HAP-1 (cell line): ENCODE data around the gene PTPRN2.

Source experiments
- DNase-seq, 2 experiments: peaks; one replicate each; pipeline ENCODE4 v3.0.0-alpha.2; 2016 to 2020; ENCODE audit warnings: low spot score in 2 of 2
- H3K27me3 ChIP-seq: fragments of 250-450 bp; sonication (Bioruptor Pico); 2 replicates; pipeline ENCODE4 v1.5.1; 2020; ENCODE audit warnings: low read depth, mild to moderate bottlenecking, moderate library complexity
- H3K36me3 ChIP-seq: fragments of 250-450 bp; sonication (Bioruptor Pico); replicated peaks from 2 replicates; pipeline ENCODE4 v1.5.1; 2020; ENCODE audit warnings: mild to moderate bottlenecking
- H3K4me1 ChIP-seq: fragments of 250-450 bp; sonication (Bioruptor Pico); 2 replicates; pipeline ENCODE4 v1.5.1; 2020; ENCODE audit warnings: mild to moderate bottlenecking
- H3K4me3 ChIP-seq: fragments of 250-450 bp; sonication (Bioruptor Pico); 2 replicates; pipeline ENCODE4 v1.5.1; 2020; ENCODE audit warnings: mild to moderate bottlenecking, moderate library complexity
- H3K9me3 ChIP-seq: fragments of 250-450 bp; sonication (Bioruptor Pico); 2 replicates; pipeline ENCODE4 v1.5.1; 2020; ENCODE audit warnings: mild to moderate bottlenecking, moderate library complexity
- in situ Hi-C: fragments of 300-500 bp; cut with MboI; formaldehyde crosslinking; loops from 3 replicates; pipeline ENCODE4 v1.14.3; 2020; ENCODE audit warnings: low sequenced_read_pairs, inconsistent platforms, mixed read lengths

Gene PTPRN2

DNA sequence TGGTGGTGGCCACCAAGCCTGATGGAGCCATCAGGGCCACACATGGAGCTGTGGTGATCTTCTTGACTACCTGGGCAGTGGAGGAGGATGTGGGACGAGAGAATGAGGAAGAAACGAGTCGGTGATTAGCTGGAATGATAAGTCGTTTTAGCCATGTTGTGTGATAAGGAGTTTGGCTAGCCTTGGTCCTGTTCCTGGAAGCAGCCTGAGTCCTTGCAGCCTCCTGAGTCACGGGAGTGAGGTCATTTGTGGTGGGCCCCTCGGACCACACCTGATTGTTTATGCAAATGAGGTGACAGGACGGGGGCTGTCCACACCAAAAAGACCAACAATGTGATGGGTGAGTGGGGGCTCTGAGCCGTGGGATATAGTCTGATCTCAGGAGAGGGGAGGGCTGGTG is 554.4 kb downstream of the PTPRN2 start:
- in situ Hi-C loops, result no loop called here
- no peaks in the 10 kb centered on the region for H3K9me3 ChIP-seq
- no peak for DNase-seq
- H3K36me3 ChIP-seq, result no peaks in the 10 kb centered on the region
- no peaks in the 10 kb centered on the region for H3K4me1 ChIP-seq
- H3K27me3 ChIP-seq, result no peaks in the 10 kb centered on the region
- no peak overlapping the region for H3K4me3 ChIP-seq

GRCh38 chr7:158032561-158033115 is 555.0 kb downstream of the PTPRN2 start:
- DNase-seq, result no peak
- no peaks in the 10 kb centered on the region for H3K27me3 ChIP-seq
- in situ Hi-C loops, result no loop called here
- no peaks in the 10 kb centered on the region for H3K36me3 ChIP-seq
- no peak overlapping the region for H3K4me3 ChIP-seq
- H3K9me3 ChIP-seq, result no peaks in the 10 kb centered on the region
- no peaks in the 10 kb centered on the region for H3K4me1 ChIP-seq

DNA sequence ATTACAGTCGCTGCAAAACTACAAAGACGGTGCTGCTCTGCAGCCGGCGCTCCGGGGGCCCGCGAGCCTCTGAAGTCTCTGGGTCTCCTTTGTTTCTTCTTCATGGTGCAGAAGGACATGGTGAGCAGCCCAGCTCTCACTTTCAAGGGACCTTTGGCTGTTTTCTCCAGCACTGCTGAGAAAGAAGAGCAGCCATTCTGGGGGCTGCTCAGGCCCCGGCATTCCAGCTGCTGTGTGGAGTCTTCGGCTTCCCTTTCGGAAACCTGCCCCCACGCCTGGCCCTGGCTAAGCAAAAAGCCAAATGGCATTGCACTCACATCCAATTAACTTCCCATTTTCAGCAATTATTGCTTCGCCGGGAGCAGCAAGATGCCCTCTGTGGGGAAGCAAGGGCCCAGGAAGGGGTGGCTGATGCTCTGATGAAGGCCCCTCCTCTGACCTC is 555.7 kb downstream of the PTPRN2 start:
- H3K27me3 ChIP-seq, result no peaks in the 10 kb centered on the region
- no peaks in the 10 kb centered on the region for H3K9me3 ChIP-seq
- H3K4me3 ChIP-seq, result no peak overlapping the region
- in situ Hi-C loops, result no loop called here
- H3K4me1 ChIP-seq, result no peaks in the 10 kb centered on the region
- no peak for DNase-seq
- no peaks in the 10 kb centered on the region for H3K36me3 ChIP-seq

GRCh38 chr7:158030566-158030965 is 557.1 kb downstream of the PTPRN2 start:
- in situ Hi-C loops, result no loop called here
- H3K4me1 ChIP-seq, result no peaks in the 10 kb centered on the region
- no peaks in the 10 kb centered on the region for H3K36me3 ChIP-seq
- no peak overlapping the region for H3K4me3 ChIP-seq
- H3K27me3 ChIP-seq, result no peaks in the 10 kb centered on the region
- no peaks in the 10 kb centered on the region for H3K9me3 ChIP-seq
- no peak for DNase-seq

DNA sequence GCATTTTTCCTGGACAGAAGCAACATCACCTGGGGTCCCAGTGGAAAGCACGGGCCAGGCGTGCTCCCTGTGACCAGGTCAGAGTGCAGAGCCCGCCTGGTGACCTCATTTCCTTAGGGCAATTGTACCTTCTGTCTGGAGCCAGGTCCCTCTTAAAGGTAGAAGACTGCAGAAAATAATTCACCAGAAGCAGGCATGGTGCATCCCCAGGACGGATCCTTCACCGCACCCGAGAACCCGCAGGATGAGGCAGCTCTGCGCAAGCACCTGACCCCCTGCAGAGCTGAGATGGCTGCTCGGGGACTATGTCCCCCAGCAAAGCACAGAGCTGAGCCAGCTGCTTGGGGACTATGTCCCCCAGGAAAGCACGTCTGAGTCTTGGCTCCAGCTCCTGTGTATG is 557.6 kb downstream of the PTPRN2 start:
- no peak overlapping the region for H3K4me3 ChIP-seq
- DNase-seq, result no peak
- H3K36me3 ChIP-seq, result no peaks in the 10 kb centered on the region
- in situ Hi-C loops, result no loop called here
- H3K4me1 ChIP-seq, result no peaks in the 10 kb centered on the region
- H3K9me3 ChIP-seq, result no peaks in the 10 kb centered on the region
- H3K27me3 ChIP-seq, result no peaks in the 10 kb centered on the region

GRCh38 chr7:158029509-158029908 is 558.1 kb downstream of the PTPRN2 start:
- DNase-seq, result no peak
- Histone ChIP-seq H3K4me1 (no peaks in the 10 kb centered on the region), H3K36me3 (no peaks in the 10 kb centered on the region), H3K9me3 (no peaks in the 10 kb centered on the region), H3K4me3 (no peak overlapping the region), H3K27me3 (no peaks in the 10 kb centered on the region)
- in situ Hi-C loops, result no loop called here

GRCh38 chr7:158028971-158029370 is 558.7 kb downstream of the PTPRN2 start:
- H3K4me1 ChIP-seq, result no peaks in the 10 kb centered on the region
- H3K27me3 ChIP-seq, result no peaks in the 10 kb centered on the region
- no peak overlapping the region for H3K4me3 ChIP-seq
- in situ Hi-C loops, result no loop called here
- H3K9me3 ChIP-seq, result no peaks in the 10 kb centered on the region
- no peaks in the 10 kb centered on the region for H3K36me3 ChIP-seq
- no peak for DNase-seq

- H3K27me3 ChIP-seq, result no peaks in the 10 kb centered on the region
- in situ Hi-C loops, result no loop called here
- no peak overlapping the region for H3K4me3 ChIP-seq
- H3K4me1 ChIP-seq, result no peaks in the 10 kb centered on the region
- H3K9me3 ChIP-seq, result no peaks in the 10 kb centered on the region
- no peaks in the 10 kb centered on the region for H3K36me3 ChIP-seq
- no peak for DNase-seq
Observed at GRCh38 chr7:158028290-158028941, 559.2 kb downstream of the PTPRN2 start.

GRCh38 chr7:158027646-158028045 is 560.0 kb downstream of the PTPRN2 start:
- in situ Hi-C loops, result no loop called here
- H3K4me1 ChIP-seq, result no peaks in the 10 kb centered on the region
- no peaks in the 10 kb centered on the region for H3K36me3 ChIP-seq
- no peaks in the 10 kb centered on the region for H3K9me3 ChIP-seq
- H3K4me3 ChIP-seq, result no peak overlapping the region
- H3K27me3 ChIP-seq, result no peaks in the 10 kb centered on the region
- no peak for DNase-seq

GRCh38 chr7:158026636-158027265 is 560.9 kb downstream of the PTPRN2 start:
- in situ Hi-C loops, result no loop called here

DNA sequence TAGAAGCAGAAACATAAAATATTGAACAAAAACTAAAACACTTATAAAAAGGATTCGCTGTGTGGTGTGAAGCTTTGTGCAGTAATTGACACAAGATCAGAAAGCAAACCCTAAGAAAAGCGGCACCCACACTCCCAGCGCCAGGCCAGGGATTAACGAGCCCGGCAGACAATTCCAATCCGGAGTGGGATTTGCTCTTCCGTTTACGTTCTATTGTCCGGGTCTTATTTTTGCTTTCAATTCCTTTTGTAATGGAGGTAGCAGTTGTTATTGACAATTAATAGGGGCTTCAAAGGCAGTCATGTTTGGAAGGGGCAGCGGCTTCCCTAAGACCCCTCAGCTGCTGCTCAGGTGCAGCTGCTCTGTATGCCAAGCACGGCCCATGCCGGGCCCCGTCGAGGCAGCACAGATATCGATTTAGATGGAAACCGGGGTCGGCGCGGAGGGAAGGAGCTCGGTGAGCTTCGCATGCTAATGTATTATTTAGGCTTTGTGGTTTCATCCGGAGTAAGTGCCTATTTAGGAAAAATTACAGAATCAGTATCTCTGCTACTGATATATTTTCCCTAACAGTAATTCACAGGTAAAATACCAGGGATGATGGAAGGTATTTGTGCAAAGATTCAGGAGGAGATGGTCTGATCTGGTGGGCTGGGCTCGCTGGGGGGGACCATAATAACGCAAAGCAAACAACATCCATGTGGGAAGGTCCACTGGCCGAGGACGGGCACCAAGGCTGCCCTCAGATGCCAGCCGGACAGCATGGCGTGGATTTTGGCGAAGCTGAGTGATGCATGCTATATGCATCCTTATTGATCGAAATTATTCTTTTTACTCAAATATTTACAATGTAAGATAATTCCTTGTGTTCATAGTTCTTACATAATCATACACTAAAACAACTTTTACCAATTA is 561.7 kb downstream of the PTPRN2 start:
- Histone ChIP-seq H3K4me1 (no peaks in the 10 kb centered on the region), H3K9me3 (no peaks in the 10 kb centered on the region), H3K27me3 (no peaks in the 10 kb centered on the region), H3K36me3 (no peaks in the 10 kb centered on the region), H3K4me3 (no peak overlapping the region)
- no peak for DNase-seq
- in situ Hi-C loops, result no loop called here

More at GRCh38 chr7:158026636-158027265, 560.9 kb downstream of the PTPRN2 start:
- no peak for DNase-seq
- no peaks in the 10 kb centered on the region for H3K27me3 ChIP-seq
- H3K9me3 ChIP-seq, result no peaks in the 10 kb centered on the region
- H3K4me1 ChIP-seq, result no peaks in the 10 kb centered on the region
- no peaks in the 10 kb centered on the region for H3K36me3 ChIP-seq
- H3K4me3 ChIP-seq, result no peak overlapping the region

GRCh38 chr7:158024881-158025280 is 562.7 kb downstream of the PTPRN2 start:
- no peaks in the 10 kb centered on the region for H3K4me1 ChIP-seq
- H3K27me3 ChIP-seq, result no peaks in the 10 kb centered on the region
- H3K4me3 ChIP-seq, result no peak overlapping the region
- in situ Hi-C loops, result no loop called here
- H3K9me3 ChIP-seq, result no peaks in the 10 kb centered on the region
- DNase-seq, result no peak
- H3K36me3 ChIP-seq, result no peaks in the 10 kb centered on the region

DNA sequence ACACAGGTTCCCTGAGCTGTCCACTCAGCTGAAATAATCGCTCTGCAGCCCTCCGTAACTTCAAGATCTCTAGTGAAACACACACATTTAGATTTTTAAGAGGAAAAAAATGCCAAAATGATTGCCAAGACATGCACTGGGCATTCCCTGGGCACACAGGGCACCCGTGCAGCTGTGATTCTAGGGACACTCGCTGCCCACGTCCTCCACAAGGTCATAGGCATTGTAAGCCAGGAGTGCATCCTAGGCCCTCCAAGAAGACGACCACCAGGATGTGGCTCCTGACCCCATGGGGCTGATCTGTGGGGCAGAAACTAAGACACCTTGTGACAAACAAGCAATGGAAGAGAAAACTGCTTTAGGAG is 563.3 kb downstream of the PTPRN2 start:
- H3K4me3 ChIP-seq, result no peak overlapping the region

More for the DNA sequence above, 563.3 kb downstream of the PTPRN2 start:
- no peaks in the 10 kb centered on the region for H3K27me3 ChIP-seq
- no peak for DNase-seq
- in situ Hi-C loops, result no loop called here
- H3K9me3 ChIP-seq, result no peaks in the 10 kb centered on the region
- H3K4me1 ChIP-seq, result no peaks in the 10 kb centered on the region
- no peaks in the 10 kb centered on the region for H3K36me3 ChIP-seq
